HG02943 (cell line): ENCODE data around the gene WAPL.
"Not testable (repeated sequence)": the region's sequence is repeated elsewhere in the genome, so short reads cannot be mapped to it uniquely, and the experiment has no call there.

Source experiments
- ATAC-seq: cut with Tn5 transposase; IDR thresholded peaks from one replicate; pipeline ENCODE4 v1.9.1; 2021; ENCODE audit warnings: mild to moderate bottlenecking, low read depth, moderate library complexity; ENCODE audit not compliant: unreplicated experiment

Gene WAPL

GRCh38 chr10:86391986-86392722 is 129.4 kb downstream of the WAPL start:
- ATAC-seq = no peak

GRCh38 chr10:86391236-86391840 is 130.3 kb downstream of the WAPL start:
- ATAC-seq = no peak

- ATAC-seq = no peak
Measured at GRCh38 chr10:86390337-86391120, 131.1 kb downstream of the WAPL start.

- ATAC-seq = peak; percentile 67
Measured at GRCh38 chr10:86389441-86390193, 132.0 kb downstream of the WAPL start.

- ATAC-seq = not testable (repeated sequence)
Measured at GRCh38 chr10:86389109-86389440, 132.5 kb downstream of the WAPL start.

- no peak for ATAC-seq
Measured at GRCh38 chr10:86388119-86388704, 133.4 kb downstream of the WAPL start.

- ATAC-seq = no peak
Measured at GRCh38 chr10:86387178-86387794, 134.3 kb downstream of the WAPL start.

- ATAC-seq = no peak
Measured at GRCh38 chr10:86385806-86386205, 135.8 kb downstream of the WAPL start.
